GM23338 (cell line): Measurements from ENCODE around the gene FAM110A. TPM values are rescaled to one million over a fixed set of nuclear protein-coding genes. Genes with fewer than 3 reads are reported as not detected.

Experiments
- ATAC-seq: fragments of 200-7000 bp; cut with Tn5 transposase; 3 replicates; pipeline ENCODE4 v1.9.1; 2020
- DNase-seq: peaks from one replicate; pipeline ENCODE4 v3.0.0-alpha.2; 2015; ENCODE audit warnings: low spot score
- H2AFZ ChIP-seq: fragments of 200-600 bp; sonication (generic); 2 replicates; pipeline ENCODE4 v1.8.0; 2016; ENCODE audit warnings: antibody characterized with exemption, mild to moderate bottlenecking, moderate library complexity
- H3F3A ChIP-seq: fragments of 200-600 bp; sonication (generic); replicated peaks from 2 replicates; pipeline ENCODE4 v1.8.0; 2017; ENCODE audit warnings: antibody characterized with exemption, mixed run types, low read depth
- H3K27ac ChIP-seq: fragments of 200-600 bp; sonication (generic); 2 replicates; pipeline ENCODE4 v1.6.1; 2016; ENCODE audit warnings: low read depth
- H3K27me3 ChIP-seq: fragments of 200-600 bp; sonication (generic); 2 replicates; pipeline ENCODE4 v1.8.0; 2016; ENCODE audit warnings: mild to moderate bottlenecking, mixed run types, moderate library complexity; ENCODE audit not compliant: insufficient read depth
- H3K36me3 ChIP-seq: fragments of 200-600 bp; sonication (generic); 2 replicates; pipeline ENCODE4 v1.8.0; 2016; ENCODE audit warnings: mild to moderate bottlenecking; ENCODE audit not compliant: insufficient read depth
- H3K4me1 ChIP-seq: fragments of 200-600 bp; sonication (generic); 2 replicates; pipeline ENCODE4 v1.8.0; 2016; ENCODE audit warnings: mild to moderate bottlenecking, moderate library complexity; ENCODE audit not compliant: insufficient read depth
- H3K4me2 ChIP-seq: fragments of 200-600 bp; sonication (generic); 2 replicates; pipeline ENCODE4 v1.7.1; 2017; ENCODE audit warnings: mixed run types
- H3K4me3 ChIP-seq: fragments of 200-600 bp; sonication (generic); 2 replicates; pipeline ENCODE4 v1.6.1; 2016; ENCODE audit warnings: mixed run types
- H3K79me2 ChIP-seq: fragments of 200-600 bp; sonication (generic); replicated peaks from 2 replicates; pipeline ENCODE4 v1.8.0; 2017; ENCODE audit warnings: mild to moderate bottlenecking; ENCODE audit not compliant: insufficient read depth
- H3K9me2 ChIP-seq: fragments of 200-600 bp; sonication (generic); 2 replicates; pipeline ENCODE4 v1.8.0; 2017; ENCODE audit not compliant: insufficient read depth
- H4K20me1 ChIP-seq: fragments of 200-600 bp; sonication (generic); replicated peaks from 2 replicates; pipeline ENCODE4 v1.8.0; 2017; ENCODE audit warnings: mild to moderate bottlenecking; ENCODE audit not compliant: insufficient read depth
- H3K27ac Mint-ChIP-seq: 2 replicates; pipeline ENCODE4 v1.8.0; 2020; ENCODE audit warnings: inconsistent platforms, mild to moderate bottlenecking, moderate library complexity, mixed read lengths
- H3K27me3 Mint-ChIP-seq: 3 replicates; pipeline ENCODE4 v1.8.0; 2022; ENCODE audit warnings: low read depth, mild to moderate bottlenecking, moderate library complexity, mixed read lengths, inconsistent platforms; ENCODE audit not compliant: insufficient read depth, poor library complexity
- H3K36me3 Mint-ChIP-seq: 3 replicates; pipeline ENCODE4 v1.8.0; 2021; ENCODE audit warnings: low read depth, mild to moderate bottlenecking, inconsistent platforms, moderate library complexity, mixed read lengths
- H3K4me1 Mint-ChIP-seq: 3 replicates; pipeline ENCODE4 v1.8.0; 2020; ENCODE audit warnings: mild to moderate bottlenecking, inconsistent platforms, mixed read lengths
- H3K4me3 Mint-ChIP-seq: 3 replicates; pipeline ENCODE4 v1.8.0; 2021; ENCODE audit warnings: moderate library complexity, mild to moderate bottlenecking, inconsistent platforms, mixed read lengths
- H3K9me3 Mint-ChIP-seq: 3 replicates; pipeline ENCODE4 v1.8.0; 2020; ENCODE audit warnings: moderate library complexity, mild to moderate bottlenecking, inconsistent platforms, mixed read lengths
- CREB1 ChIP-seq: fragments of 250-450 bp; sonication (Bioruptor Pico); IDR thresholded peaks from 2 replicates; pipeline ENCODE4 v1.5.0; 2020; ENCODE audit warnings: low read depth, mild to moderate bottlenecking, moderate library complexity
- ETS1 ChIP-seq: IDR thresholded peaks from 2 replicates; pipeline ENCODE4 v1.6.1; 2016; ENCODE audit warnings: antibody characterized with exemption
- EZH2 ChIP-seq: fragments of 200-600 bp; sonication (generic); IDR thresholded peaks from one replicate; pipeline ENCODE4 v1.8.0; 2017; ENCODE audit warnings: antibody characterized with exemption, mild to moderate bottlenecking, low read depth; ENCODE audit not compliant: unreplicated experiment
- EZH2phosphoT487 ChIP-seq: fragments of 200-600 bp; sonication (generic); IDR thresholded peaks from one replicate; pipeline ENCODE4 v1.8.1; 2018; ENCODE audit warnings: antibody characterized with exemption; ENCODE audit not compliant: unreplicated experiment
- JUNB ChIP-seq: IDR thresholded peaks from one replicate; pipeline ENCODE4 v1.6.1; 2016; ENCODE audit warnings: antibody characterized with exemption; ENCODE audit not compliant: unreplicated experiment
- STAT1 ChIP-seq: IDR thresholded peaks from one replicate; pipeline ENCODE4 v1.6.1; 2016; ENCODE audit warnings: antibody characterized with exemption; ENCODE audit not compliant: unreplicated experiment
- ZNF114 ChIP-seq: fragments of 250-450 bp; sonication (Bioruptor Pico); IDR thresholded peaks from 2 replicates; pipeline ENCODE4 v1.5.0; 2020; ENCODE audit warnings: mild to moderate bottlenecking, moderate library complexity
- ZNF331 ChIP-seq: fragments of 250-450 bp; sonication (Bioruptor Pico); IDR thresholded peaks from 2 replicates; pipeline ENCODE4 v1.5.0; 2020; ENCODE audit warnings: low read depth, mild to moderate bottlenecking, moderate library complexity
- ZNF462 ChIP-seq: fragments of 250-450 bp; sonication (Bioruptor Pico); IDR thresholded peaks from 2 replicates; pipeline ENCODE4 v1.5.0; 2020; ENCODE audit warnings: mild to moderate bottlenecking, moderate library complexity
- polyA plus RNA-seq: library from polyadenylated mRNA; unstranded; fragments of >200 nt; fragmentation: Nextera tagmentation; extraction: Ambion mirVana; gene quantifications from 2 replicates; pipeline ENCODE4 v1.2.1, GENCODE V29; 2016
- total RNA-seq: library from RNA; depleted of rRNA; stranded (reverse); fragments of >200 nt; shearing (Covaris generic); gene quantifications from 2 replicates; pipeline ENCODE4 v1.2.3, GENCODE V29; 2014
- TF ChIP-seq, protein P1 (sequence below): IDR thresholded peaks from one replicate; pipeline ENCODE4 v1.6.1; 2018; ENCODE audit warnings: antibody characterized with exemption; ENCODE audit not compliant: unreplicated experiment

The FAM110A gene
- total and polyA plus RNA-seq, 2 experiments from 2014 or later: 10.7 to 13.7 TPM

DNA sequence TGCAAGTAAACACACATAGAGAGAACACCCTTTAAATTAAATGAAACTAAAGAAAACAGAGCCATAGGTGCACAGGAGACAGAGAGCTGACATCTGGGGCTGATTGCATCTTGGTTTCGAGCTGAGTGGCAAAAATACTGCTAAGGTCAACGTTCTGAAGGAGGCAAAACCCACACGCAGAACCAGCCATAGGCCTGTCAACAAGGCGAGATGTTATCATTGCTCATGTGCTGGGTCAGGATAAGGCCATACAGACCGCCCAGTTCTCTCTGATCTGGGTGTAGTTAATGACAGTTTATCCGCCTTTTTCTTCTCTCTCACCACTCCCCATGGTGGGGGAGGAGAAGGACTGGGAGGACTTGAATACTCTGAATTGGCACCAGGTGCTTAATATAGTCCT, 4.5 kb upstream of the FAM110A start:
- peaks cover under 1% of the 10 kb centered on the region for H3K27me3 ChIP-seq
- Mint-ChIP-seq H3K9me3 (no peaks in the 10 kb centered on the region), H3K4me1 (peaks cover 9% of the 10 kb centered on the region), H3K4me3 (no peak overlapping the region), H3K36me3 (no peaks in the 10 kb centered on the region; the same call in 2 of the 3 replicates), H3K27me3 (peaks cover 2% of the 10 kb centered on the region), H3K27ac (no peak overlapping the region)
- H3K79me2 ChIP-seq: no peaks in the 10 kb centered on the region
- no peak overlapping the region for H3K27ac ChIP-seq
- H3K9me2 ChIP-seq: no peaks in the 10 kb centered on the region
- H3K36me3 ChIP-seq: no peaks in the 10 kb centered on the region
- no peak overlapping the region for H3K4me2 ChIP-seq
- TF ChIP-seq ZNF331: no peak
- no peak for TF ChIP-seq EZH2phosphoT487
- no peak overlapping the region for H2AFZ ChIP-seq
- no peaks in the 10 kb centered on the region for H4K20me1 ChIP-seq
- H3F3A ChIP-seq: no peaks in the 10 kb centered on the region
- ATAC-seq (no peak), DNase-seq (no peak)
- H3K4me3 ChIP-seq: no peak overlapping the region
- peaks cover 4% of the 10 kb centered on the region for H3K4me1 ChIP-seq

GRCh38 chr20:829551-829950, 4.0 kb upstream of the FAM110A start:
- no peaks in the 10 kb centered on the region for H4K20me1 ChIP-seq
- DNase-seq (no peak), ATAC-seq (no peak)
- no peaks in the 10 kb centered on the region for H3F3A ChIP-seq
- H3K27me3 ChIP-seq: peaks cover 7% of the 10 kb centered on the region
- no peak for TF ChIP-seq STAT1
- TF ChIP-seq JUNB: no peak
- no peak for TF ChIP-seq ETS1
- TF ChIP-seq, protein P1, sequence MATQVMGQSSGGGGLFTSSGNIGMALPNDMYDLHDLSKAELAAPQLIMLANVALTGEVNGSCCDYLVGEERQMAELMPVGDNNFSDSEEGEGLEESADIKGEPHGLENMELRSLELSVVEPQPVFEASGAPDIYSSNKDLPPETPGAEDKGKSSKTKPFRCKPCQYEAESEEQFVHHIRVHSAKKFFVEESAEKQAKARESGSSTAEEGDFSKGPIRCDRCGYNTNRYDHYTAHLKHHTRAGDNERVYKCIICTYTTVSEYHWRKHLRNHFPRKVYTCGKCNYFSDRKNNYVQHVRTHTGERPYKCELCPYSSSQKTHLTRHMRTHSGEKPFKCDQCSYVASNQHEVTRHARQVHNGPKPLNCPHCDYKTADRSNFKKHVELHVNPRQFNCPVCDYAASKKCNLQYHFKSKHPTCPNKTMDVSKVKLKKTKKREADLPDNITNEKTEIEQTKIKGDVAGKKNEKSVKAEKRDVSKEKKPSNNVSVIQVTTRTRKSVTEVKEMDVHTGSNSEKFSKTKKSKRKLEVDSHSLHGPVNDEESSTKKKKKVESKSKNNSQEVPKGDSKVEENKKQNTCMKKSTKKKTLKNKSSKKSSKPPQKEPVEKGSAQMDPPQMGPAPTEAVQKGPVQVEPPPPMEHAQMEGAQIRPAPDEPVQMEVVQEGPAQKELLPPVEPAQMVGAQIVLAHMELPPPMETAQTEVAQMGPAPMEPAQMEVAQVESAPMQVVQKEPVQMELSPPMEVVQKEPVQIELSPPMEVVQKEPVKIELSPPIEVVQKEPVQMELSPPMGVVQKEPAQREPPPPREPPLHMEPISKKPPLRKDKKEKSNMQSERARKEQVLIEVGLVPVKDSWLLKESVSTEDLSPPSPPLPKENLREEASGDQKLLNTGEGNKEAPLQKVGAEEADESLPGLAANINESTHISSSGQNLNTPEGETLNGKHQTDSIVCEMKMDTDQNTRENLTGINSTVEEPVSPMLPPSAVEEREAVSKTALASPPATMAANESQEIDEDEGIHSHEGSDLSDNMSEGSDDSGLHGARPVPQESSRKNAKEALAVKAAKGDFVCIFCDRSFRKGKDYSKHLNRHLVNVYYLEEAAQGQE: no peak
- no peak for TF ChIP-seq CREB1
- TF ChIP-seq ZNF331: no peak
- no peak for TF ChIP-seq ZNF462 (CRISPR knock-in tag)
- no peak for TF ChIP-seq EZH2phosphoT487
- TF ChIP-seq EZH2: no peak
- TF ChIP-seq ZNF114: no peak
- H3K36me3 ChIP-seq: no peaks in the 10 kb centered on the region
- no peaks in the 10 kb centered on the region for H3K9me2 ChIP-seq
- H3K27ac ChIP-seq: no peak overlapping the region
- H3K4me3 Mint-ChIP-seq: no peak overlapping the region
- H3K4me3 ChIP-seq: no peak overlapping the region
- peaks cover 7% of the 10 kb centered on the region for H3K27me3 Mint-ChIP-seq
- H3K4me2 ChIP-seq: no peak overlapping the region
- H3K27ac Mint-ChIP-seq: no peak overlapping the region
- peaks cover 8% of the 10 kb centered on the region for H3K4me1 ChIP-seq
- no peak overlapping the region for H2AFZ ChIP-seq
- no peaks in the 10 kb centered on the region for H3K79me2 ChIP-seq
- H3K4me1 Mint-ChIP-seq: peaks cover 9% of the 10 kb centered on the region
- H3K36me3 Mint-ChIP-seq: no peaks in the 10 kb centered on the region; the same call in 2 of the 3 replicates
- H3K9me3 Mint-ChIP-seq: no peaks in the 10 kb centered on the region
